Stimulated activated CD4-positive, alpha-beta T cell treated with anti-CD3 and anti-CD28 coated beads, Interleukin-1b, Interleukin-23, amount 100 ng/mL, for 48 hours (primary cell): ENCODE measurements around the gene BCAM.
"Not testable (repeated sequence)": the region's sequence is repeated elsewhere in the genome, so short reads cannot be mapped to it uniquely, and the experiment has no call there.

Experiments
- DNase-seq: peaks from one replicate; pipeline ENCODE4 v3.0.0-alpha.2; 2020

The BCAM gene

GRCh38 chr19:44856421-44857083 is 47.6 kb downstream of the BCAM start:
- no peak for DNase-seq

GRCh38 chr19:44857837-44858236 is 48.9 kb downstream of the BCAM start:
- DNase-seq = no peak

GRCh38 chr19:44861576-44861975 is 52.7 kb downstream of the BCAM start:
- not testable (repeated sequence) for DNase-seq

GRCh38 chr19:44863990-44864389 is 55.1 kb downstream of the BCAM start:
- no peak for DNase-seq

GRCh38 chr19:44865196-44865767 is 56.4 kb downstream of the BCAM start:
- DNase-seq = no peak

- no peak for DNase-seq
Observed at GRCh38 chr19:44866664-44867063, 57.8 kb downstream of the BCAM start.

GRCh38 chr19:44867578-44867977 is 58.7 kb downstream of the BCAM start:
- DNase-seq = no peak

GRCh38 chr19:44869733-44870470 is 61.0 kb downstream of the BCAM start:
- DNase-seq = no peak
